HG03108 (cell line): ENCODE measurements around the gene TSC22D2.

ENCODE experiments used
- ATAC-seq: cut with Tn5 transposase; IDR thresholded peaks from one replicate; pipeline ENCODE4 v1.9.1; 2021; ENCODE audit warnings: moderate library complexity; ENCODE audit not compliant: unreplicated experiment

TSC22D2 gene

DNA sequence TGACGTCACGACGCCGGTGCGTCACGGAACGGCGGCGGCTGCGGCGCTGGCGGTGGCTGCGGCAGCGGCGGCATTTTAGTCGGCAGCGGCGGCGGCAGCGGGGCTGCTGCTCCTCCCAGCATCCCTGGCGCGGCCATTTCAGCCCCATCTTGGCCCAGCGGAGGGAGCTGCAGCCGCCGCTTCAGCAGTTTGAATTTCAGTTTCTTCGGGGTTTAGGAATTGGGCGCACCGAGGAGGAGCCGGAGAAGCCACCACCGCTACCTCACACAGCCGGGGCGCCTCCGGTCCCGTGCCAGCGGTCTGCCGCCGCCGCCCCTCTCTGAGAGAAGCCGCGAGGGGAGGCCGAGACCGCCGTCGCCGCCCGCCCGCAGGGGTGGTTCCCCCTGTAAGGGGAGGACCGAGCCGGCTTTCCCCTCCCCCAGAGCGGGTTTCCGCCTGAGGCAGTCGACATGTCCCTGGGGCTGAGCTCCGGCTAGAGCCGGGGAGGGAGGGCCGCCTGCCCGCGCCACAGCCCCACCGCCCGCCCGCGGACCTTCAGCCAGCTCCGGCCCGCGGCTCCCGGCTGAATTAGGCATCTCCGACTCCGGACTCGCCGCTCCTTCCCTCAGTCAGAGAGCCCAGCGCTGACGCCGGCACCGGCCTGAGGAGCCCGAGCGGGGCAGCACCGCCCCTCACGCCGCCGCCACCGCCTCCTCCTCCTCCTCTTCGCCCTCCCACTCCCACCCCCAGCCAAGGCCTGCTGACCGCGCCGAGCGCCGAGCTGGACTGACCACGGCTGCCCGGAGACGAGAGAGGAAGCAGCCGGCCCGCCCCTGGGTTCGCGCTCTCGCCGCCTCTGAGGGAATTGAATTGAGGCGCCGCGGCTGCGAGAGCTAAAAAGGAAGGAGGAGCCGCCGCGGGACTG, at the start of gene TSC22D2:
TSS of gene TSC22D2 (plus strand) at position 78 of the 904 bp plus-strand sequence. CDS start 1,053 bp downstream, outside the sequence.
- ATAC-seq: peak; percentile 52

DNA sequence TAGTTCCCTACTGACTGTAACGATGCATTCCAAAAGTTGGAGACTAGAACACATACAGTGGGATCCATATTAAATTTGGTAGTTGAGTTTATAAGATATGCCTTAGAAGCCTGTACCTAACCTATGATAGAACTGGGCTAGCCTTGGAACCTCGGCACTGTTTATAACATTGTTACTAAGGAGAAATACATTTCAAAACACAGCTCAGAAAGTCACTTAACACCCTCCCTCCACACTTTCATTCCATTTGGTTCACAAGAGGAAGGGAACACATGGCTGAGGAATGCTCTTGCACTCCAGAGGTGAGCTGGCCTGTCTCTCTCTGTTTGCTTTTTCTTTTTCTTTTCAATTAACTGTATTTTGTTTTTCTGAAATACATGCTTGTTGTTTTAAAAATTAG, 48.7 kb upstream of the TSC22D2 start:
- ATAC-seq: no peak

DNA sequence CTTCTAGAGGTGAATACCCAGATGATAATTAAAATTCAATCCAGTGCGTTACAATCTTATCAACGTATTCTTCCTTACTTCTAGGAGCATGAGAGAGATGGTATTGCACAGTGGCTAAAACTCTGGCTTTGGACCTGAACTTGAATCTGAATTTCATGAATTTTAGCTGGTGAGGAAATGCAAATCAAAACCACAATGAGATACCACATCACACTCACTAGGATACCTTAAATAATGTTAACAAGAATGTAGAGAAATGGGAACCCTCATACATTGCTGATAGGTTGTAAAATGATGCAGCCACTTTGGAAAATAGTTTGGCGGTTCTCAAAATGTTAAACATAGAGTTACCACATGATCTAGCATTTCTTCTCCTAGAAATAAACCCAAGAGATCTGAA, 47.1 kb upstream of the TSC22D2 start:
- ATAC-seq: no peak

DNA sequence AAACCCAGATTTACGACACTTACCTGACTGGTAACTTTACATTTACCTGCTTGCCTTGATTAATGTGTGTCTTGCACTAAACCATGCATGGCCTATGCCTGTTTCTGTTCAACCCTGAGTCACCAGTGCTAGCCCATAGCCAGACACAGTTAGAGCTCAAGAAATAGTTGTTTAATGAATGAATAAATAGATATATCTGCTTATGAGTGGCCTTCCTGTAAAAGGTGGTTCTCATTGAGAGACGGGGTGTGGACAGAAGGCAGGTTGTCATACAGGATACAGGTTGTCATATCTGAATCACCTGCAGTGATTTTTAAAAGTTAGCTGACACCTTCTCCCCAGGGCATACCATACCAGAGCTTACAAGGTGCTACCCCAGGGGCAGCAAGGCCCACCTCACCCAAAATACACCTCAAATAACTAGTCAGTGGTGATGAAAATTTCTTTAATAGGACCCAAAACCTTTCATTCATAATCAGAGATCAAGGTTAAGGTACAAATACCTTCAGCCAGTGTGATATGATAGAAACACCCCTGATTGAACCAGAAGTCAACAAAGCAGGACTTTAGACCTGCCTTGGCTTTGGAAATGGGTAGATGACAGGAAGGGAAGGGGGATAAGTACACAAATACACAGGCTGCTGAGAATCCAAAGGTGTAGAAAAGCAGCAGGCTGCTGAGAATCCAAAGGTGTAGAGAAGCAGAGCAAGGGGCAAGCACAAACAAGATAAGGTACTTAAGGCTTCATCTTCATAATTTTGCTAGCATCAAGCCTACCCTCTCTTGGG, 45.4 kb upstream of the TSC22D2 start:
- no peak for ATAC-seq

DNA sequence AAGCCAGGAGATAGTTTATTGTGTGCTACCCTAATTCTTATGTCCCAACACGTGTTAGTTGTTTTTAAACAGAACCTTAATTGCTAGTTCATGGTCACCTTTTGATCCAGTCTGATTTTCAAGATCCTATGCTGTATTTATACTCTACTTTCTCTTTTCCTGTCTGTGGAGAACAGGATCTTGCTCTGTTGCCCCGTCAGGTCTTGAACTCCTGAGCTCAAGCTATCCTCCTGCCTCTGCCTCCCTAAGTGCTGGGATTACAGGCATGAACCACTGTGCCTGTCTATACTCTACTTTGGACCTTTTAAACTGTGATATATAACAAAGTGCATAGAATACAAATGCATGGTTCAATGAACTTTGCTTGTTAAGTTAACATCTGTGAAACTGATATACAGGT, 44.7 kb upstream of the TSC22D2 start:
- no peak for ATAC-seq

DNA sequence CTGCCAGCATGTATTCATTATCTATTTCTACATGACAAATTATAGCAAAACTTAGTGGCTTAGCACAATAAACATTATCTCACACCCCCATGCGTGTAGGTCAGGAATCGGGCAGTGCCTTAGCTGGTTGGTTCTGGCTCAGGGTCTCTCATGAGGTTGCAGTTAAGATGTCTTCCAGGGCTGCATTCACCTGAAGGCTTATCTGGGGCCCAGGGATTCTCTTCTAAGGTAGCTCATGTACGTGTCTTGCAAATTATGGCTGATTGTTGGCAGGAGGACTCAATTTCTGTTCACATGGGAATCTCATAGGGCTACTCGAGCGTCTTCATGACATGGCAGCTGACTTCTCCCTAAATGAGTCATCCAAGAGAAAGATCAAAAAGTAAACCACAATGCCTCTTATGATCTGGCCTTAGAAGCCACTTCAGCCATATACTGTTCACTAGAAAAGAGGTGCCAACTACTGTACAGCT, 42.9 kb upstream of the TSC22D2 start:
- no peak for ATAC-seq

DNA sequence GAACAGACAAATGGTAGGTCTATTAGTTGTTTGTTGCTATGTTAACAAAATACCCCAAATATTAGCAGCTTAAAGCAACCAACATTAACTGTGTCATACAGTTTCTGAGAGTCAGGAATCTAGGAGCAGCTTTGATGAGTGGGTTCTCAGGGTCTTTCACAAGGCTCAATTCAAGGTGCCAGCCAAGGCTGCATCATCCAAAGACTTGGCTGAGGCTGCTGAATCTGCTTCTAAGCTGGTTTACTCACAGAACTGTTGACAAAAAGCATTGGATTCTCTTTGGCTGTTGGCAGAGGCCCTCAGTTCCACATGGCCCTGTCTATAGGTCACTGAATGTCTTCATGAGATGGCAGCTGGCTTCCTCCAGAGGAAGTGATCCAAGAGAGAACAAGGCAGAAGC, 40.3 kb upstream of the TSC22D2 start:
- no peak for ATAC-seq

DNA sequence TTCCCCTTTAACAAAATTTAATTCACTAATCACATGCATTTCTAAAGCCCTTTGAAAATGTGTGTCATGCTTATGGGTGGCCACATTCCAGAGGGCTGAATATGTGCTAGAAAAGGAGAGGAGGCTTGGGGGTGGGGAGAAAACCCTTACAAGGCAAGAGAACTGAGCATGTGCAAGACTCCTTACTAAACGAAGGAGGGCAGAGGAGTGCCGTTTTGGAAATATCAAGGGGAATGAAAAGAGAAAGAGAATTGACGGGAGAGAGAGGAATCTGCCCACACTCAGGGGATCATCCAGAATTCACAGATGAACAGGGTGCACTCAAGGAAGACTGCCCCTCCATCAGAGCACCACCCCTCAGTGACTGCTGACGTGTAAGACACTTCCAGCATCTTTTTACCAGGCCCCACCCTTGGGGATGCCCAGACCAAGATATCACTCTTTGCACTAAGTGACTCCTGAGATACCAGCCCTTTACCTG, 37.9 kb upstream of the TSC22D2 start:
- no peak for ATAC-seq

DNA sequence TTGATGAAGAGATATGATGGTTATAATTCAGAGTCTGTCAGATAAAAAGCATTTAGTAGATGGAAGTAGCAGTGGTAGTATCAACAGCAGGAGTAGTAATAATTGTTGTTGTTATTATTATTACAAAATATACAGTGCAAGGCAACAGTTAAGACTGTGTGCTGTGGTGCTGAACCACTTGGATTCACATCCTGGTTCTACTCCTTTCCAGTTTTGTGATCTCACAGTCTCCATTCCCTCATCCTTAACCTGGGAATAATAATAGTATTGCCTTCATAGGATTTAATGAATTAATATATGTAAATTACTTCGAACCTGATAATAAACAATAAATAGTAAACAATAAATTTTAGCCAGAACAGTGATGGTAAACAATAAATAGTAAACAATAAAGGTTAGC, 37.1 kb upstream of the TSC22D2 start:
- no peak for ATAC-seq

DNA sequence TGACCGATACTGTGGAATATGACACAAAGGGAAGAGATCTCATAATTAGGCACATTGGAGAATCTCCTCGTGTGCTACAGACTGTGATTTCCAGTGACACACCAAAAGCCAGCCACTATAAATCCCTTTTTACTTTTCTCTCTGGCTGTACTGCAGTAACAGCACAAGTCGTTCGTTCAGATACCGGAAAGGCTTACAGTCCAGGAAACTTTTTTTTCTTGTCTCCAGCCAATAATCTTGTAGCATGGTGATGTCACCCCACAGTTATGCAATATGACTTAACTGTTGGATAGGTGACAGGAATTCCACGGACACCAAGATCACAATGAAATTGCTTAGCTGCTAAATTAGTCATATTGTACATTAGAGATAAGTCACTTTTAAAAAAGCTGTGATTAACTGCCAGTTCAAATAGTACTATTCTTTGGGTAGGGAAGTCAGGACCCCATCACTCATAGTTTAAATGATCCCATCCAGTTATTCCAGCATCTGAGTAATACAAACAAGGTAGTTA, 36.3 kb upstream of the TSC22D2 start:
- ATAC-seq: no peak

DNA sequence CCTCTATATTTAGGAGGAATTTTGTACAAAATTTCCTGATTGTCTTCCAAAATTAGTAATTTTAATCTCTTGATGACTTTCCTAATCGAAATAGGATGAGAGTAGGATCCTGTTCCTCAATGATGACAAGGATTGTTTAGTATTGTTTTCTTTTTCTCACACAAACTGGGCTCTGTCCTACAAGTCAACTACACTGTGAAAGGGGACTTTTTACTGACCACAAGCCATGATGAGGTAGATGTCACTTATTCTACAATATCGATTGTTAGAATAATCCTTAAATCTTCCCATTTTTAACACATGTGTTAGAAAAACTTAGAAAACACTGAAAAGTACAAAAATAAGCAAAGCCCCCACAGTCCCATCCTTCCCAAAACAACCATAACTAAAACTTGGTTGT, 35.8 kb upstream of the TSC22D2 start:
- no peak for ATAC-seq

DNA sequence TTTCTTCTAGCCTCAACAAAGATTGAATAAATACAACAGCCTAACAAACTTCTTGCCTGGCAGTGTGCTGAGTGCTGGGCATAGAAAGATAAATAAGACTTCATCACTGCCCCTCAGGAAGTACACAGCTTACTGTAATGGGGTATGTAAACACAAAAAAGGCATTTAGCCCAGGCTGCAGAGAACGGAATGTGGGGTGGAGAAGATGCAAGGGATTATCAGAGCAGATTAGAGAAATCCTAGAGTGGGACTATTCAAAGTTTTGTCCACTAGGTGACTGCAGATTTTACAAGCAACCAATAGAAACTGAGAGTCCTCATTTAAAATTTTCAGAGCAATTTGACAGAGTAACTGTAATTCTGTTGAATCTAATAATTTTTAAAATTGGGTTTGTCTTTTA, 35.4 kb upstream of the TSC22D2 start:
- peak; percentile 46 for ATAC-seq

DNA sequence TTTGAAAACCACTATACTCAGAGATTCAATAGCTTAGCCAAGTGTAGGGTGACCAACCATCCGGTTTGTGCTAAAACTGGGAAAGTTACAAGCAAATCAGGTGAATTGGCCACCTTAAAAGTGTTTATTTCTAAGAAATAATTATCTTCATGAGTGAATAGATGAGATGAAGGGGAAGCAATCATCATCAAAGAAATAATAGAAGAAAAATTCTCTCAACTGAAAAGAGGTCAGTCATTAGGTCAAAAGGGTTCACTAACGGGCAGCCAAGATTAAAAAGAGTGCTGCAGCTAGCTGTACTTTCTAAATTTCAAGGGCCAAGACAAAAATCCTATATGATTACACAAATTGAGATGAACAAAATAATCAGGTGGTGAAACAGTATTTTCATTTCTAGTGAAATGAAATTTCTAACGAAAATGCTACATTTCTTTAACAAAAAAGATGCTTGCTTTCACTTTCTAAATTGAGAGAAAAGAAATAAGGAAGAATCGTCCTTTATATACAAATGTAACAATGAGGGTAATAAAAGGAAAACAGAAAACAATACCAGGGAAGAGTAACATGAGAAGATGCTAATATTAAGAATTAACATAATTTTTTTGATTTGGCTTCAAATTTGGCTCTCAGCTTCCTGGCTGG, 34.7 kb upstream of the TSC22D2 start:
- no peak for ATAC-seq

DNA sequence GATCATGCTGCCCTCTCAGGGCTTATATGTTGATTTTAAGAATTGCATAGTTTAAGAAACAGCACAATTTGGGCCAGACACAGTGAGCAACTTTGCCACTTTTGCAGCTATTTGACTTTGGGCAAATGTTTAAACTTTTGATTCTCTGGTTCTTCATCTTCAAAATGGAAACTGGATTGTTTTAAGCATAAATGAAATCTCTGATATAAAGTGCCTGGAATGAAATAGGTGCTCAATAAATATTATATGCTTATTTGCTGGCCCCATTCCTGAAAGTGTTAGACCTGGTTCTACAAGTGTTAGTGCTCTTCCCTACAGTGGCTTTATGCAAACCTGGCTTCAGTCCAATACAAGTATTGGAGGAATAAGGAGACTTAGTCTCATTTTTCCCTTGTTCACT, 33.1 kb upstream of the TSC22D2 start:
- ATAC-seq: no peak

DNA sequence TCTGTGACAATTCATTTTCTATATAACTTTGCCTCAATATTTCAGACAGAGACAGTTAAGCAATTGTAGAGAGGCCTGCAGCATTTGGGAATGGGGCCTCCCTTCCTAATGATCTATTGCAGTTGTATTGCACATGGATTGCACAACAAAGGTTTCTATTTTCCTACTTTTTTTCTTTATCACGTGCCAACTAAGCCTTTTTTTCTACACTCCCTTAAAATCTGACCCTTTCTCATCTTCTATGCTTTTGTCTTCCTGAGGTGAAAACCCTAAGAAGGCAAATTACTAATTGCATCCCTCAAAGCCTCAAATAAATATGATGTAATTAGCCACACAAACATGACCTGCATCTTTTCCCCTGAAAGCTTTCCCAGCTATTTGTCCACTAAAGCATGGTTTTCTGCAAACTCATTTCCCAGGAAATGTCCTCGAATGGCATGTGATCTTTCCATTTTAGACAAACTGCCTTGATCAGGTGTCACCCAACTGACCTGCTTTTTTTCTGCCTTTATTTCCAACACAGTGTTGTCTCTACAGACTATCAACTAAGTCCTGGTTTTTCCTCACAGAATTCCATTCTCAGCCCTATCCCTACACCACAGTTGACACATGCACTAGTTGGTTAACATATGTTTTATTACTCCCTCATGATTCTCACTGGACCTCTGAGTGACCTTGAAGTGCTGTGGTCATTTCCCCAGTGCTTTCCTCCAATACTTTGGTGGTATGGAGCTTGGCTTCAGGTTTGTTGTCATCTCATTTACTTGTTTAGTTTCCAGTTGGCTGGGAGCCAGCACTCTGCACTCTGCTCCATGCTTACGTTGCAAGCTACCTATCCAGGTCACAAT, 31.9 kb upstream of the TSC22D2 start:
- no peak for ATAC-seq

DNA sequence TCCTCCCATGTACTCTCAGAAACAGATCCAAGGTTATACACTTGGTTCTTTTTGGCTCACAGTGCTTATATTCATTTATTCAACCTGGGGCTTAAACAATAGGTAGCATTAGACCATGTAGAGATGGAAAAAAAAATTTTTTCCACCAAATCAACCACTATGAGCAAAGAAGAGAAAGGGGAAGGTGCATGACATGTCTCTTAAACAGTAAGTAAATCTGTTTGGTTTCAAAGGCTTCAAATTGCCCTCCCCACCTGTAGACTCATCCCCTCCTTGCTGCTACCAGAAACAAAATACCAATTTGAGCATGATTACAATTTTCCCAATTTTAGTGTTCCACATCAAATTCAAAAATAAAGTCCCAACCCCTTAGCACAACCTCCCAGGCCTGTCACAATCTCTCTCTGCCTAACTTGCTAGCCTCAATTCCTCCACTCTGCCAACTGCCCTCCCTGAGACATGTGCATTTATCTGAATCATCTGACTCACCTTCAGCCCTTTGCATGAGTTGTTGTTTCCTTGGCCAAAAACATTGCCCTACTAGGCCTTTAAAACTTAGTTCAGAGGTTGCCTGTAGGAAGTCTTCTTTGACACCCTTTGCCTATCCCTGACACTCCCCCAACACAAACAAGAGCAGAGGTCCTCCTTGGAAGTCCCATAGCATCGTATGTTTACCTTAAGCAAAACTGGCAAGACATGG, 30.3 kb upstream of the TSC22D2 start:
- ATAC-seq: no peak

DNA sequence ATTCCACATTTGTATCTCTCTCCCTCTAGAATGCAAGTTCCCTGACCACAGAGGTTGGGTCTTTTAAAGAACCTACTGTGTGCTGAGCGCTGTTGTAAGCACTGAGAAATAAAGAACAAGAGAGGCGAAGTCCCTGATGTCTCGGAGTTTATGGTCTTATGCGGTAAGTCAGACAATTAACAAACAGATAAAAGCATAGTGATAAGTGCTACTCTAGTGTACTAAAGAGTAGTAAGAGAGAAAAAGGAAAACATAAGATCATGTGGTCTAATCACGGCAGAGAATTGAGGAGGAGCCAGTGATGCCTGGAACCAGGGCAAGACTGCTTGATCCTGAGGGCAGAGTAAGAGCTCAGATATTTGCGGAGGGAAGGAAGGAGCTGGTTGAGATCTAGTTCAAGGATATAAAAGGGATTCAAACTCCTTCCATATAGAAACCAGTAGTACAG, 29.8 kb upstream of the TSC22D2 start:
- no peak for ATAC-seq

DNA sequence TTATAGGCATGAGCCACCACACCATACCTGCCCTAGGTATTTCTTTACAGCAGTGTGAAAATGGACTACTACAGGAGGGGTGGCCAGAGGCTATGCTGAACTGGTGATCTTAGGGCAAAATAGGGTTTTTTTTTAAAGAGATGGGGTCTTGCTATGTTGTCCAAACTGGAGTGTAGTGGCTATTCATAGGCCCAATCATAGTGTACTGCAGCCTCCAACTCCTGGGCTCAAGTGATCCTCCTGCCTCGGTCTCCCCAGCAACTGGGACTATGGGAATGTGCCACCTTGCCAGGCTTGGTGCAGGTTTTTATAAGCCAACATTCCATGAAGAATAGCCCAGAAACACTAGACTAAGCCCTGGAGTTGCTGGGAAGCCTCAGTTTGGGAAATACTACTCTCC, 28.6 kb upstream of the TSC22D2 start:
- ATAC-seq: no peak
